GM21367 (cell line): ENCODE measurements around the gene FANCE.
A peak's percentile ranks its signal among the peaks of the same experiment; 100 is the strongest.

ENCODE experiments used
- ATAC-seq: cut with Tn5 transposase; IDR thresholded peaks from one replicate; pipeline ENCODE4 v1.9.1; 2021; ENCODE audit not compliant: unreplicated experiment

FANCE gene

GRCh38 chr6:35463292-35463691 is 11.2 kb downstream of the FANCE start:
- ATAC-seq = no peak

- no peak for ATAC-seq
Measured at GRCh38 chr6:35465646-35466045, 13.5 kb downstream of the FANCE start.

GRCh38 chr6:35468181-35468979 is 16.2 kb downstream of the FANCE start, which contains the start of gene RPL10A:
Gene RPL10A (plus strand): TSS chr6:35468401. CDS start chr6:35468435, 34 bp downstream.
- peak; percentile 85 for ATAC-seq

- ATAC-seq = no peak
Measured at GRCh38 chr6:35468980-35469750, 17.0 kb downstream of the FANCE start.

- ATAC-seq = no peak
Measured at GRCh38 chr6:35469751-35470662, 17.9 kb downstream of the FANCE start.

GRCh38 chr6:35470663-35471120 is 18.6 kb downstream of the FANCE start:
- no peak for ATAC-seq

GRCh38 chr6:35471836-35472345 is 19.8 kb downstream of the FANCE start:
- no peak for ATAC-seq

GRCh38 chr6:35473075-35473849 is 21.1 kb downstream of the FANCE start:
- ATAC-seq = no peak

GRCh38 chr6:35473850-35474130 is 21.7 kb downstream of the FANCE start:
- no peak for ATAC-seq

GRCh38 chr6:35474131-35474941 is 22.2 kb downstream of the FANCE start:
- ATAC-seq = no peak

GRCh38 chr6:35474942-35475570 is 22.9 kb downstream of the FANCE start:
- ATAC-seq = no peak

GRCh38 chr6:35475573-35475972 is 23.4 kb downstream of the FANCE start:
- ATAC-seq = no peak

- ATAC-seq = no peak
Measured at GRCh38 chr6:35476004-35476403, 23.9 kb downstream of the FANCE start.

GRCh38 chr6:35477028-35477427 is 24.9 kb downstream of the FANCE start:
- ATAC-seq = no peak

- ATAC-seq = no peak
Measured at GRCh38 chr6:35477551-35478179, 25.5 kb downstream of the FANCE start.

GRCh38 chr6:35478259-35478658 is 26.1 kb downstream of the FANCE start:
- ATAC-seq = no peak

- ATAC-seq = no peak
Measured at GRCh38 chr6:35480176-35480575, 28.0 kb downstream of the FANCE start.

- ATAC-seq = no peak
Measured at GRCh38 chr6:35481226-35481625, 29.1 kb downstream of the FANCE start.
